RPMI8226 (cell line): ENCODE data around the gene ALCAM.
A peak's percentile ranks its signal among the peaks of the same experiment; 100 is the strongest.

Source experiments
- DNase-seq: peaks from one replicate; pipeline ENCODE4 v3.0.0-alpha.2; 2015

ALCAM gene

GRCh38 chr3:105366326-105367062 is at the start of gene ALCAM:
Gene ALCAM (plus strand): TSS chr3:105366909.
- DNase-seq = peak; percentile 78

GRCh38 chr3:105317841-105318240 is 48.9 kb upstream of the ALCAM start:
- no peak for DNase-seq

- no peak for DNase-seq
Observed at GRCh38 chr3:105322570-105323273, 44.0 kb upstream of the ALCAM start.

GRCh38 chr3:105323274-105323599 is 43.5 kb upstream of the ALCAM start:
- no peak for DNase-seq

GRCh38 chr3:105324951-105325350 is 41.8 kb upstream of the ALCAM start:
- no peak for DNase-seq

GRCh38 chr3:105327662-105328337 is 38.9 kb upstream of the ALCAM start:
- no peak for DNase-seq

GRCh38 chr3:105328338-105328730 is 38.4 kb upstream of the ALCAM start:
- DNase-seq = no peak

- DNase-seq = no peak
Observed at GRCh38 chr3:105332961-105333360, 33.7 kb upstream of the ALCAM start.

GRCh38 chr3:105334138-105334882 is 32.4 kb upstream of the ALCAM start:
- DNase-seq = no peak

- DNase-seq = no peak
Observed at GRCh38 chr3:105339946-105340345, 26.8 kb upstream of the ALCAM start.

GRCh38 chr3:105343991-105344390 is 22.7 kb upstream of the ALCAM start:
- no peak for DNase-seq

- no peak for DNase-seq
Observed at GRCh38 chr3:105345156-105345555, 21.6 kb upstream of the ALCAM start.

GRCh38 chr3:105347625-105348302 is 18.9 kb upstream of the ALCAM start:
- DNase-seq = no peak

GRCh38 chr3:105348307-105348706 is 18.4 kb upstream of the ALCAM start:
- no peak for DNase-seq

GRCh38 chr3:105349684-105350387 is 16.9 kb upstream of the ALCAM start:
- no peak for DNase-seq

- DNase-seq = no peak
Observed at GRCh38 chr3:105351821-105352220, 14.9 kb upstream of the ALCAM start.

GRCh38 chr3:105352976-105353375 is 13.7 kb upstream of the ALCAM start:
- no peak for DNase-seq

GRCh38 chr3:105353485-105354161 is 13.1 kb upstream of the ALCAM start:
- DNase-seq = no peak

- DNase-seq = no peak
Observed at GRCh38 chr3:105354429-105354828, 12.3 kb upstream of the ALCAM start.

GRCh38 chr3:105355408-105356061 is 11.2 kb upstream of the ALCAM start:
- no peak for DNase-seq

GRCh38 chr3:105356396-105356795 is 10.3 kb upstream of the ALCAM start:
- no peak for DNase-seq
